GM12865 (cell line): Measurements from ENCODE around the gene KCNG2.

Experiments
- DNase-seq: peaks from one replicate; pipeline ENCODE4 v3.0.0; 2010; ENCODE audit warnings: low read depth
- H3K4me3 ChIP-seq: 2 replicates; pipeline ENCODE4 v1.5.1; 2011; ENCODE audit warnings: mild to moderate bottlenecking, low read depth, low read length, control low read depth
- TF ChIP-seq, protein P1 (sequence below): IDR thresholded peaks from 2 replicates; pipeline ENCODE4 v1.5.1; 2011; ENCODE audit warnings: low read length, control low read depth, low read depth, inconsistent platforms; ENCODE audit not compliant: insufficient read depth; ENCODE audit errors: missing control alignments

KCNG2 gene

DNA sequence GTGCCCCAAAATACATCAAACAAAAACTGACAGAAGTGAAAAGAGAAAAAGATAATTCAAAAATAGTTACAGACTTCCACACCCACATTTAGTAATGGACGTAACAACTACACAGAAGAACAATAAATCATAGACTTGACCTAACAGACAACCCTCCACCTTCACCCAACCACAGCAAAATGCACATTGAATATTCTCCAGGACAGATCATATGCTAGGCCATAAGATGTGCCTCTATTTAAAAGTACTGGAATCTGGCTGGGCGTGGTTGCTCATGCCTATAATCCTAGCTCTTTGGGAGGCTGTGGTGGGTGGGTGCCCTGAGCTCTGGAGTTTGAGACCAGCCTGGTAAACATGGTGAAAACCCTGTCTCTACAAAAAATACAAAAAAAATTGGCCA is 133.7 kb downstream of the KCNG2 start:
- DNase-seq, result no peak
- H3K4me3 ChIP-seq, result no peak overlapping the region
- TF ChIP-seq, protein P1, sequence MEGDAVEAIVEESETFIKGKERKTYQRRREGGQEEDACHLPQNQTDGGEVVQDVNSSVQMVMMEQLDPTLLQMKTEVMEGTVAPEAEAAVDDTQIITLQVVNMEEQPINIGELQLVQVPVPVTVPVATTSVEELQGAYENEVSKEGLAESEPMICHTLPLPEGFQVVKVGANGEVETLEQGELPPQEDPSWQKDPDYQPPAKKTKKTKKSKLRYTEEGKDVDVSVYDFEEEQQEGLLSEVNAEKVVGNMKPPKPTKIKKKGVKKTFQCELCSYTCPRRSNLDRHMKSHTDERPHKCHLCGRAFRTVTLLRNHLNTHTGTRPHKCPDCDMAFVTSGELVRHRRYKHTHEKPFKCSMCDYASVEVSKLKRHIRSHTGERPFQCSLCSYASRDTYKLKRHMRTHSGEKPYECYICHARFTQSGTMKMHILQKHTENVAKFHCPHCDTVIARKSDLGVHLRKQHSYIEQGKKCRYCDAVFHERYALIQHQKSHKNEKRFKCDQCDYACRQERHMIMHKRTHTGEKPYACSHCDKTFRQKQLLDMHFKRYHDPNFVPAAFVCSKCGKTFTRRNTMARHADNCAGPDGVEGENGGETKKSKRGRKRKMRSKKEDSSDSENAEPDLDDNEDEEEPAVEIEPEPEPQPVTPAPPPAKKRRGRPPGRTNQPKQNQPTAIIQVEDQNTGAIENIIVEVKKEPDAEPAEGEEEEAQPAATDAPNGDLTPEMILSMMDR, result no peak

DNA sequence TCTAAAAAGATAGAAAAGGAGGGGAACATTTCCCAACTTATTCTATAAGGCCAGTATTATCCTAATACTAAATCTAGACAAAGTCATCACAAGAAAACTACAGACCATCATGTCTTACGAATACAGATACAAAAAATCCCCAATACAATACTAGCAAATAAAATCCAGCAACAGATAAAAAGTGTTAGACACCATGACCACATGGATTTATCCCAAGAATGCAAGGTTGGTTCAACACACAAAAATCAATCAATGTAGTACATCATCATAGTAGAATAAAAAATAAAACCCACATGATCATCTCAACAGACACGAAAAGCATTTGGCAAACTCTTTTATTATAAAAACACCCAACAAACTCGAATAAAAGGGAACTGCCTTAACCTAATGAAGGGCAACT is 135.2 kb downstream of the KCNG2 start:
- TF ChIP-seq, protein P1, result no peak
- DNase-seq, result no peak

DNA sequence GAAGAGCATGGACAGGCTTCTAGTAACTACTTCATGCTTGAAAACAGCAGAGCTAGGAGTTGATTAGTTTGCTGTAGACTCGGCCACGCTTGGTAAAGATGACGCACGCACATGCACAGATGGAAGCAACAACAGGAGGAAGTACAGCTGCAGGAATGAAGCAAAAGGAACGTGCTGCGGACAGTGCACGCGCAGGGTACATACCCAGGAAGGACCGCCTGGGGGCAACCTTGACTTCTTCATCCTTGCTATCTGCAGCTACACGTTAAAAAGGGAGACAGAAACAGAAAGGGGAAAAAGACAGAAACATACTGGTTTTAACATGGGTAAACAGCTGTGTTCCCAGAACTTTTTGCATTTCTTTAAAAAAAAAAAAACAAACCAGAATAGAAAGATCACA is 136.0 kb downstream of the KCNG2 start:
- TF ChIP-seq, protein P1, result no peak
- DNase-seq, result no peak
- no peak overlapping the region for H3K4me3 ChIP-seq

More for the DNA sequence above, 135.2 kb downstream of the KCNG2 start:
- H3K4me3 ChIP-seq, result no peak overlapping the region

DNA sequence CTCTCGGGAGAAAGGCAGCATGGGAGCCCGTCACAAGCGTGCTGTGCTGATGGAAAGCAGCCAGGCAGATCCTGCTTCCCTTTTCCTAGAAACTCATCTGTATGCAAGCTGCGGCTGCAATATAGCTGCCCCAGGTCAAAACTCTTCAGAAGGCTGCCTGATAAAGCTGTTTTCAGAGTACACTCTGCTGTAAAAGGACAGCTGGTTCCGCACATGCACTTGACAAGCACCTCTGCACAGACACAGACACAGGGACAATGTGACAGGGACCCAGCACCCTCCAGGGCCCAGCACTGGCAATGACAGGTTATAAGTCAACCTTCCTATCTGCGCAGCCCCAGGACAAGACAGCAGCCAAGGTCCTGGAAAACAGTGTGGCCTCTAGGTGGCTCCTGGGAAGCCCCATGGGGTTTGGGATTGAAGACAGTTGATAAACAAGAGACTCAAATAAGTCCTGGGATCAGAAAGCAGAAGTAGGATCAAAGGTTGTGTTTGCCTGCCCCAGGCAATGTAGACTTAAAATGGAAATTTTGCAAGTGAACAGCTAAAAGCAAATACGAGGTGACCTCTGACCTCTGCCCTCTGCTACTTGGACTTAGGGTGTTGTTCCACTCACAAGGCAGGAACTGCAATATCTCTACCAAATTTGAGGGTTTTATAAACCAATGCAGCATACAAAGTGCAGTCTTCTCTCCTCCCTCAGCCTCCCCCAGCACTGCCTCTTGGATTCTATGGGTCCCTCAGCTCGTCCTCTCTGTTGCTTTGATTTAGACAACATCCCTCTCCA is 136.8 kb downstream of the KCNG2 start:
- TF ChIP-seq, protein P1, result no peak
- H3K4me3 ChIP-seq, result no peak overlapping the region
- no peak for DNase-seq

DNA sequence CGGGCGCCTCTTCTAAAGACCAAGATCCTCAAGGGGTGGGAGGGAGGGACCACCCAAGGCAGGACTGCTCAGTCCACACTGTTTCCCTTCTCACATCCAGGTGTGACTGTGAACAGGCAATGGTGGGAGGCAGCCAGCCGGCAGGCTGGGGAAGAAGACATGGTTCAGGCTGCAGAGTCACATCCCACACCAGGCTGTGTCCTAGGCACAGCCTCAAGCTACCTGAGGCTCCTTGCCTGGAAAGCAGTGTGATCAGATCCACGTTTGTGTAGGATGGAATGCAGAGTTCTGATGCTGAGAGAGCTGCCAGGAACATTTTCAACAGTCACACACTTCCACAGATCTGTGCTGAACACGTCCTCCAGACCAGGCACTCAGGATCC is 137.4 kb downstream of the KCNG2 start:
- no peak overlapping the region for H3K4me3 ChIP-seq
- TF ChIP-seq, protein P1, result no peak
- DNase-seq, result no peak

DNA sequence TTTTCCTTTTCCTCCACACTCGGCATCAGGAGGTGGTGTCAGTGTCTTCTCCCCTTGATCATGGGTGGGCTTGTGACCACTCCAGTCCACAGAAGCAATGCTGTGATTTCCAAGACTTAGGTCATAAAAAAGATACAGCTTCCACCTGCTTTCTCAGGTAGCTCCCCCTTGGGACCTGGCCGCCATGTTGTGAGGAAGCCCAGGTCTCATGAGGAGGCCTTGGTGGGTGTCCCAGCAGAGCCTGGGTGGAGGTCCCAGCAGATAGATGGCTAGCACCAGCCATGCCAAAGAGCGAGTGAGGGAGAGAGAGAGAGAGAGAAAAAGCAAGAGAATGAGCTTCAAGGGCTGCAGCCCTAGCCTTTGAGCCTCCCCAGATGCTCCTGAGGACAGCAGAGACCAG is 137.8 kb downstream of the KCNG2 start:
- H3K4me3 ChIP-seq, result no peak overlapping the region
- TF ChIP-seq, protein P1, result no peak
- DNase-seq, result no peak

DNA sequence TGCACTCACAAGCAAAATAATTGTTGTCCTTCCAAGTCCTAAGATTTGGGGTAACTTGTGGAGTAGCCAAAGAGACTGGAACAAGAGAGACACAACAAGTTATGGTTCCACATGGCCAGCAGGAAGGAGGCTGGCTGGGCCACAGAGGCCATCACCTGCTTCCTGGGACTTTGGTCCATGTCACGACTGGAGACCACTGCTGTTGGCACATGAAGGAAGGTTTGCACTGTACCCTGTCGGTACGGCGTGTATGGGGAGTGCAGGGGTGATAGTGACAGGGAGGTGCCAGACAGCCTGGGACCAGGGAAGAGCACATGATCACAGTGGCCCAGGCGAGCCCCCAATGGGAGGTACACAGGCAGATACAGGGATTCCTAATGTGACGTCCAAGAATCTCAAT is 138.2 kb downstream of the KCNG2 start:
- H3K4me3 ChIP-seq, result no peak overlapping the region
- no peak for DNase-seq
- TF ChIP-seq, protein P1, result no peak
